HG03039 (cell line): ENCODE data around the gene NLRC3.

Source experiments
- ATAC-seq: cut with Tn5 transposase; IDR thresholded peaks from one replicate; pipeline ENCODE4 v1.9.1; 2021; ENCODE audit warnings: mild to moderate bottlenecking, moderate library complexity; ENCODE audit not compliant: unreplicated experiment

The NLRC3 gene

DNA sequence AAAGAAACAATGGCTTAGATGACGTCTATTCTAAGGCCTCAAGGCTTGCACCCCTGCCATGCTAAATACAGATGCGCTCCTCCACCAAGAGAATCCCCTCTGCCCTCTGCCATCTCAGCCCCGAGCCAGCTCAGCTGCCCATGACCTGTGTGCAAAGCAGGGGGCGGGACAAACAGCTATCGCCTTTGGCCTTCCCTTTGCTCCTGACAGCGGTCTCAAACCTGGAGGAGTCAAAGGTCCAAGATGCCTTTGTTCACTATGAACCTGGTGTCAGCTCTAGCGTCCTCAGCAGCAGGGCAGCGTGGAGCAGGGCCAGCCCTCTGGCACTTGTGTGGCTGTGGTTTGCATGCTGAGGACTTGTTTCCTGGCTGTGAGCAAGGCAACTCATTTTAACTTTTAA is 21.9 kb upstream of the NLRC3 start:
- no peak for ATAC-seq

DNA sequence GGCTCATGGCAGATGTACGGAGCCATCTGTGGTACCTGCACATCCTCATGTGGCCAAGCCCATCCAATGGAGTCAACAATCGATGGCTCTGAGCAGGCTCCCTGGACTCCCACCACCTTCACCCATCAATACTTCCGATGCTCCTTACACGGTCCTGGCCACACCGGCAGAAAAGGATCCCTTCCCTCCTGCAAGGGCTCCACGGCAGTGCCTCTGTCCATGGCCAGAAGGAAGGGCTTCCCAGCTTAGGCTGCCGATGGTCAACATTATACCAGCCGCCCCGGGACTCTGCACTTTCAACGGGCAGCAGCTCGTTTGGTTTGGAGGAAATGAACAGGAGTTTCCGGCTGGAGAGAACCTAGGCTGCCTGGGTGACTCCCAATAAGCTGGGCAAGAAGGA is 21.0 kb upstream of the NLRC3 start:
- no peak for ATAC-seq

DNA sequence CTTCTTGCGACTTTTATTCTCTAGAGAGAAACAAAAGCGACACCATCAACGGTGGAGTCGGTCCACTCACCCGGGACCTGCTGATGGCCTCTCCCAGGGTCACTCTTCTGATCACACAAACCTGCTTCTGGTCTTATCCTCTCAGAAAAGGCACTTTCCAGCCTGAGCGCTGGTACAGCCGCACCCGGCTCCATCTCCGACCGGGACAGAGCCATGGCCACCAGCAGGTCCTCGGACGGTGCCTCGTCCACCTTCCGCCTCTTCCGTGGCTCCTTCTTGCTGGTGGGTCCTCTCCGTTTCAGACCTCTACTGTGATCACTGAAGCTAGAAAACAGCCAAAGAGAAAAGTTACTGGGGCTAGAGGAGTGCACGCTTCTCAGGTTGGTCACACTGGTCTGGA is 20.5 kb upstream of the NLRC3 start:
- ATAC-seq = no peak

DNA sequence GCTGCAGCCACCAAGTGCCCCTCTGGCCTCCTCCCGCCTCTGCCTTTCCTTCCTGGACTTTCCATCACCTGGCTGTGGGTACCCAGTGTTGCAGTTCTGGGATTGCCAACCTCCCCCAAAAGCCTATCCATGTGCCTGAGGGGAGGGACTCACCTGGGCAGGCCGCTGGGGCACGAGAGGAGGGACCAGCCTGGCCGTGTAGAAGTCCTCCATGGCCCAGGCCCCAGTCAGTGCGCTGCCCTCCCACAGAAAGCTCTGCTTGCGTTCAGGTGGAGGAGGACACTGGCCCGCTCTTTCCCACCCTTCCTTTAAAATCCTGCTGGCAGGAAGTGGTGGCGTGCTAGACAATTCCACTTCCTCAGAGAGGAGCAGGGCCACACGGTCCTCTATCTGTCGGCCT is 20.0 kb upstream of the NLRC3 start:
- ATAC-seq = no peak

DNA sequence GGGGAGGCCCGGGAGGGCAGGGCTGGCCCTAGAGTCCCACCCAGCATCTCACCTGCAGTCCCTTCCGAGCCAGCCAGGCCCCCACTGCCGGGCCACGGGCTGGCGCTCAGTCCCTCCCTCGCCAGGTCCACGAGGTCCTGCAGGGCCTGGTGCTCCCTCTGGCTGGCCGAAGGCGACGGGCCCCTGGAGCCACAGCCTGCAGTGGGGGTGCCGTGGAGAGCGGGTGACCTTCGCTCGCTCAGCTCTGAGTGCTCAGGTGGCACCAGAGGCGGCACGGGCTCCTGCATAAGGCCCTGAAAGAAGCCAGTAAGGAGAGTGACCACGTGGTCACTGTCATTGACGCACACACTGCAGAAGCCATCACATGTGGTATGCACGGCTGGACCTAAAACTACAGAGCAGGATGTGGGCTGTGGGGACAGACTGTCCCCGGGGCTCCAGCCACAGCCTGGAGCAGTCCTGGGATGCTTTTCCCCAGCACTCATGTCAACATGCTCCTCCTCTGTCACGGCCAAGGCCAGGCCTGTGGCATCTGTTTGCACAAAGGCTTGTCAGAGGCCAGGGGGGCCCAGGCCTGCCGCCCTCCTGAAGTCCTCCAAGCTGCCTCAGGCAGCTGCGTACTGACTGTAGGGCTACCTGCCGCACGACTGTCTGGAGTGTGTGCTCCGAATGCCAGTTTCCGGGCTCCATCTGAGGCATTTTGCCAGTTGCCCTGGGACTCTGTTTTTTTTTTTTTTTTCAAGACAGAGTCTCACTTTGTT is 19.1 kb upstream of the NLRC3 start:
- ATAC-seq = no peak

- no peak for ATAC-seq
Measured at GRCh38 chr16:3595521-3596021, 18.4 kb upstream of the NLRC3 start.

DNA sequence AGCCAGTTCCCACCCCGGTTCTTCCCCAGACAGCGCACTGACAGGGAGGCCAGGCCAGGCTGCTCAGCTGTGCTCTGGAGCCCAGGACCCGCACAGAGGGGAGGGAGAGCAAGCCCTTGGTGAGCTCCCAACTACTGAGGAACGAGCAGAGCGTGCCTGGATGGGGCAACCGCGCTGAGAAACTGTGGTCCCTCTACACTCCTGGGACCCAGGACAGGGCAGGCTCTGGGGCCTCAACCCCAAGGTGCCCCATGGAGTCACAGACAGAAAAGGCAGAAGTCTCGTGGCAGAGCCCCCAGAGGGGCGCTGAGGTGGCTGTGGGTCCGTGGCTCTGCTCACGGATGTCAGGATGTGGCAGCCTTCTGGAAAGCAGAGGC is 17.9 kb upstream of the NLRC3 start:
- no peak for ATAC-seq

DNA sequence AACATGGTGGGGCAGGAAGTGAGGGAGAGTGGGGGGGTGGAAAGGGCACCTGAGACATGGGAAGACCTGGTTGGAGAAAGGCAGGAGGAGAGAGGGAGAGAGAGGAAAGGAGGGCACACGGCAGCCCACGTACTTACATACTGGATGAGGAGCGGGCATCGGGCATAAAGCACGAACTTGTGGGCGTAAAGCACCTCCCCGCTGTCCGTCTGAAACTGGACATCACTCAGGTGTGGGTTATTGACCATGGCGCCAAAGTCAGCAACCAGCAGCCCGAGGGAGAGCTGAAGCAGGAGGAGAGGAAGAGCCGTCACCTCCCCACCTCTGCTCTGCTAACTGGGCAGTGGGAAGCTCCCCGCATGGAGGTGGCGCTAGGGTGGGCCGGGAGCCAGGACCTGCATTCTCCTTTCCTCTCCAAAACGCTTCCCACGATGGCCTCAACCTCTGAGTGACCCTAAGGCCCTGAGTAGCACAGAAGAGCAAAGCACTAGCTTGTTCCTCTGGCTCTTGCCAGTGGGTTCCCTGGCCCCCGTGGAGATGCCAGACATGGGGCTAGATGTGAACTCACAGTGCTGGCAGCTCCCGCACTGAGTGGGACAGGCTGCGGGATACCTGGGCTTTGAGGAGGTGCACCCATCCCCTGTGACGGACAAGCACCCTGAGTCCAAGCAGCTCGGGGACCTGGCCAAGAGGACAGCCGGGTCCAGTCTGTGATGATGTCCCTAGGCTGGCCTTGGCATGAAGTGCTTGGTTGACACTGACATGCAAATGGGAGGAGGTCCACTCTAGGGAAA is 17.3 kb upstream of the NLRC3 start:
- ATAC-seq = no peak

DNA sequence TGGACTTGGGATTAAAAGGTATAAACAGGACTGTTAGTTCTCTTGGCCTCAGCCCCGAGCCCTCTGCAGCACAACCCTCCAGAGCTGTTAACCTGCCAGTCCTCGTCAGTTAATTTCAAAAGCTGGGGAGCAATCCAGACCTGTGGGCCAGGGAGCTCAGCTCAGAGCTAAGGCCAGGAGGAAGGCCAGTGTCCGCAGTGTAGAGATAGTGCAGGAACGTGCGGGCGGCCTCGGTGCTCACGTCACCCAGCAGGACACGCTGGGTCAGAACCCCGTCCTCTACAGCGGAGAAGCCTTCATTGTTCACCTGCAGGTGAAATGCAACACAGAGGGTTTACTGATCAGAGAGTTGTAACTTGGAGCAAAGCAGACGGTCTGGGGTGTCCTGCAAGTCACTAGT is 15.4 kb upstream of the NLRC3 start:
- no peak for ATAC-seq

- no peak for ATAC-seq
Measured at GRCh38 chr16:3591991-3592390, 14.8 kb upstream of the NLRC3 start.

DNA sequence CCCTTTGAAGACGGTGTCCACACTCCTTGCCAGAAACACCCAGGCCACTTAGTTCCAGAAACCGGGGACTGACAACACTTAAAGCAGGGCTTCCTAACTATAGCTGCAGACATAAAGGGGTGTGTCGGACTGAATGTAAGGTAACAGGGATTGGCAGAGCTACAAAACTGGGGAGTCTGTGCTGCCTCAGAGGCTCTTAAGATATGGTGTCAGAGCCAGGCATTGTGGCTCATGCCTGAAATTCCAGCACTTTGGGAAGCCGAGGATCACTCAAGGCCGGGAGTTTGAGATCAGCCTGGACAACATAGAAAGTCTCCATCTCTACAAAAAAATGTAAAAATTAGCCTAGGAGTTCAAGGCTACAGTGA is 14.2 kb upstream of the NLRC3 start:
- ATAC-seq = no peak

DNA sequence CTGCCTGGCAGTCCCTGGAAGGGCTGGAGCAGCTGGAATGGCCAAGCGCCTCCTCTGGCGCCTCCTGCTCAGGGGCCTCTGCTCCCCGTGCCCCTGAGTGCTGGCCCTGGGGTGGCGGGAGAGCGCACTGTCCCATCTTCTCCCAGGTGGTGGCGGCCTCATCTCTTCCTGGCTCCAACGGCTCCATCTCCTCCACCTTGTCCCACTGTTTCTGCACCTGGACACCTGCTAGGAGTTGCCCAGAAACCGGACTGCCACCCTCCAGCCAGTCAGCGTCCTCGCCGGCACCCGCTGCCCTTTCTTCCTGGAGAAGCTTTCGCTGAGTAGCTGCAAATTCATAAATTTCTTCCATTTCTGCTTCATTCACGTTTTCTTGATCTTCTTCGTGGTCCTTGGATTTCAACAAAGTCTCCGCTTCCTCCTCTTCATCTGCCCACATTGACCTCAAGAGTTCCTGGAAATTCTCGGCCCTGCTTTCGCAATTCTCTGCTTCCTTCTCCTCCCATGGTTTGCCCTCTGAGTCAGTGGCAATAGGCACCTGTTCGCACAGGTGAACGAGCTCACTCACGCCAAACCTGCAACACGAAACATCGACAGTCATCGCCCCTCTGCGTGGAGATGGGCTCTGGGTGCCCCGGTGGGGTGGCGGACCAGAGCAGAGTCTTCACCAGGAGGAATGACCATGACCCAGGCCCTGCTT is 13.7 kb upstream of the NLRC3 start:
- no peak for ATAC-seq

DNA sequence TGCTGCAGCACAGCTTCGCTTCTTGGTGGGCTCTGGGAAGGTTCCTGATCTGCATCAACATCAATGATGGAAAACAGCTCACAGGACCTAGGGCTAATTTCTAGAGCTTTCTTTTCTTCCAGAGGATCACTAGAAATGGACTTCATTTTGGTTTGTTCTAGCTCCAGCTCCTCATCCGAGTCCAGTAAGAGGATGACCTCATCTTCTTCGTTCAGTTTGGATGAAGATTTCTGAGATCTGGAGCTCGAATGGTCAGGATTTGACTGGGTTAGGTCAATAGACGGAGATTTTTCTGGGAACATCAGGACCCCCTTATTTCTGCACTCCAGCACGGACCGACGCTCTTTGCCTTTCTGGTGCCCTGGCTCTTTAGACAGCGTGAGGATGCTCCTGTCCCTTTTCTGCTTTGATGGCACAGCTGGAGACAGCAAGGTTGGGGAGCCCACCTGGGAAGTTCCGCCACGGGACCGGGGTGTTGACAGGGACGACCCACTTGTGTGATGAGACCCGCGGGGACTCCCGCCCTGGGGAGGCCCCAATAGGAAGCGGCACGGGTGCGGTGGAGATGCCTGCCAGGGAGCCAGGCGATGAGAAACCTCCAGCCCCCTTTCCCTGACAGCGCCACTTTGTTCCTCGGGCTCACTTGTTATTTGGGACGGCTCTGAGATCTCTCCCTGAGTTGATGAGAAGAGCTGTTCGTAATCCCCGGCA is 12.9 kb upstream of the NLRC3 start:
- ATAC-seq = no peak

GRCh38 chr16:3589441-3589921 is 12.3 kb upstream of the NLRC3 start:
- no peak for ATAC-seq

GRCh38 chr16:3589001-3589400 is 11.8 kb upstream of the NLRC3 start:
- no peak for ATAC-seq

- ATAC-seq = peak; percentile 54
Measured at GRCh38 chr16:3587547-3588110, 10.4 kb upstream of the NLRC3 start.

DNA sequence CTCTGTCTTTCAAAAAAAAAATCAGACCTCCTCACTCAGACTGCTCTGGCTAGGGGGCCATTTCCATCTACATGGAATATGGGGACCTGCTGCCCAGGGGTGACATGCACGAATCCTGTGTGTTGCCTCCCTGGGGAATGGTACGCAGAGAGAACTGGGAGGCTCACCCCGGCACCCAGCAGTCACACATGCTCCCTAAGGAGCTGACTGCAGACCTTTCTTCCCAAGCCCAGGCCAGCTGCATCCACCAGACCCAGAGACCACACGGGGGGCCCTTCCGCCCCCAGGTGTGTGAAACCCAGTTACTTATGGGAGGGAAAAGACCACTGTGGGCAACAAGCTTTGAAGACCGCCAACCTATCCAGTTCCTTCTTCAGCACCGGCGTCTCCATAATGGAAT is 7.2 kb upstream of the NLRC3 start:
- ATAC-seq = no peak

DNA sequence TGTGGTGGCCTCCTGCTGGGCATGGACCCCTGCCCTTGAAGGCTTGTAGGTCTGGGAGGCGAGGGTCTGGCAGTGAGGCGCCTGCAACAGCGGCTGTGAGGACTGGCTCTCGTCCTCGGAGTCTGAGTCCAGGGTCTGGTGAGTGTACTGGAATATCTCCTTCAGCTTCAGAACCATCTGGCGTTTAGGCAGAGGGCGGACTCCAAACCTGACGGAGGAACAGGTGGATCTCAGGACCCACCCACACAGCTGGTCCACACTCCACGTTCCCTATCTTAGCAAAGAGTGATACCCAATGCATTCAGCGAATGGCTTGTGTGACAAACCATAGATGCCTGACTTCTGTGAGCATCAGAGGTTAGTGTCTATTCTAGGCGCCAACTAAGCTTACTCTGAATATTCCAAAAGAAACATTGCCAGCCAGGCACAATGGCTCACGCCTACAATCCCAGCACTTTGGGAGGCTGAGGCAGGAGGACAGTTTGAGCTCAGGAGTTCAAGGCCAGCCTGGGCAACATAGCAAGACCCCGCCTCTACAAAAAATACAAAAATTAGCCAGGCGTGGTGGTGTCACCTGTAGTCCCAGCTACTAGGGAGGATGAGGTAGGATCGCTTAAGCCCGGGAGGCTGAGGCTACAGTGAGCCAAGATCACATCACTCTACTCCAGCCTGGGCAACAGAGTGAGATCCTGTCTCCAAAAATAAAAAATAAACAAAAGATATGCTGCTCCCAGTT is 6.3 kb upstream of the NLRC3 start:
- no peak for ATAC-seq

DNA sequence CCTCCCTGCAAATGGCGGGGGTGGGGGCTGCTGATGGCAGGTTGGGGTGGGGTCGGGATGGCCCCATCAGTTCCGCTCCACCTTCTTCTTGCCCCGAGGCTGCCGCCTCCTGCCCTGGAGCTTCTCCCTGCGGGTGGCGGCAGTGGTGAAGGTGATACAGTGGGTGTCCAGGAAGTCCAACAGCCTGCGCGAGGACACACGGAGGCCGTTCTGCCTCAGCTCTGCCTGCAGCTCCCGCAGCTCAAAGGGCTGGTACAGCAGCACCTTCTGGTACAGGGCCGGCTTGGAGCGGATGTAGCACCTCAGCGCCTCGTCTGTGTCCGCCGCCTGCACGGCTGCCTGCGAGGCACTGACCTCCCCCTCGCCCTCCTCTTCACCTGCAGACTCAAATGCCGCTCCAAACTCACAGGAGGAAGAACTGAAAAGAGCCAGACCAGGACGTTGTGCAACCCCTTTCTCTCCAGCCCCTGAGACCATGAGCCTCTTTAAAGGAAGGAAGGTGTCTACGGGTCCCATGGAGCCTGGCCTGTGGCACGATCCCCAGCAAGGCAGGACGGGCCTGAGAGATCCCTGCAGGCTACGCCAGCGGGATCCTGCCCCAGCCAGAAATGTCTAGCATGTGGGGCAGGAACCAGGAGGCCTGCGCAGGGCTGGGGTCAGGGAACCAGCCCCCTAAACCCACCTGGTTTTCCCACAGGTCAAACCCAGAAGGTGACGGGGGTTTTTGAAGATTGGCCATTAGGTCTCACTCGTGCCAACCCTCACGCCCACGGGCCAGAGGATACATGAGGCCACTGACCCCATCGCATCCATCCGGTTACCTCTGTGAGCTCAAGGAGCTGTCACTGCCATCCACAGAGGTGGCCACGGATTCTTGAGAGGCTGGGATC is 5.3 kb upstream of the NLRC3 start:
- ATAC-seq = no peak
